Testis (tissue), 3 donors: ENCODE measurements around the gene NDUFA13. TPM values are rescaled to one million over a fixed set of nuclear protein-coding genes. Genes with fewer than 3 reads are reported as not detected.

Experiments used
- DNase-seq: peaks from one replicate; pipeline ENCODE4 v3.0.0-alpha.2; 2019
- H3K27ac ChIP-seq, 2 donors: fragments of 200-600 bp; sonication (generic); one replicate each; pipeline ENCODE4 v1.5.1; 2019
- H3K27me3 ChIP-seq: fragments of 200-600 bp; sonication (generic); one replicate; pipeline ENCODE4 v1.5.1; 2019
- H3K36me3 ChIP-seq: fragments of 200-600 bp; sonication (generic); one replicate; pipeline ENCODE4 v1.5.1; 2017; ENCODE audit warnings: low read depth; ENCODE audit errors: missing control alignments
- H3K4me1 ChIP-seq: fragments of 200-600 bp; sonication (generic); one replicate; pipeline ENCODE4 v1.5.1; 2019
- H3K4me3 ChIP-seq, 2 donors: fragments of 200-600 bp; sonication (generic); one replicate each; pipeline ENCODE4 v1.5.1; 2017 to 2019
- H3K9me3 ChIP-seq: fragments of 200-600 bp; sonication (generic); one replicate; pipeline ENCODE4 v1.5.1; 2017
- CTCF ChIP-seq, 3 experiments: fragments of 450-650 bp in 2 of 3; fragments of 200-600 bp in 1 of 3; sonication (generic) in 1 of 3; IDR thresholded peaks; one replicate each; pipeline ENCODE4 v1.5.1; 2016 to 2019; ENCODE audit warnings: antibody characterized with exemption in 3 of 3, mild to moderate bottlenecking in 2 of 3, moderate library complexity in 1 of 3
- POLR2A ChIP-seq: fragments of 450-650 bp; IDR thresholded peaks from one replicate; pipeline ENCODE4 v1.6.1; 2017; ENCODE audit warnings: antibody characterized with exemption, mild to moderate bottlenecking, moderate library complexity
- WGBS, 2 donors: methylation state at CpG; one replicate each; pipeline ENCODE4 v1.1.5; 2018; 5-methylcytosine and 5-hydroxymethylcytosine counted together
- intact Hi-C: fragments of 100-400 bp; cut with DNase I; formaldehyde crosslinking; loops from one replicate; pipeline ENCODE4 v1.15.1; 2023; ENCODE audit warnings: low total_unique reads
- polyA plus RNA-seq: library from polyadenylated mRNA; stranded (reverse); fragments of 350-450 nt; fragmentation: Illumina TruSeq; extraction: RNeasy Lipid Tissue Mini Kit (QIAGEN cat#74804); gene quantifications from one replicate; pipeline ENCODE4 v1.2.3, GENCODE V29; 2014; ENCODE audit warnings: low read depth, low replicate concordance; ENCODE audit not compliant: insufficient read depth
- total RNA-seq, 2 donors: library from RNA; depleted of rRNA; stranded (reverse); fragments of >200 nt; gene quantifications; one replicate each; pipeline ENCODE4 v1.2.3, GENCODE V29; 2016

The NDUFA13 gene
- total and polyA plus RNA-seq, 3 donors from 2014 or later = 210 to 283 (median 260) TPM

GRCh38 chr19:19561946-19562664 is 46.1 kb downstream of the NDUFA13 start:
- no peak for DNase-seq
- TF ChIP-seq POLR2A (no peak), CTCF (IDR thresholded peaks at IDR 0.05) (no peak)
- WGBS, 2 donors = 86 to 88% methylated on average over 17 to 26 of the region's 26 CpGs
- H3K27me3 ChIP-seq = no peaks in the 10 kb centered on the region
- H3K4me3 ChIP-seq = no peak overlapping the region
- intact Hi-C loops = no loop called here
- no peak overlapping the region for H3K27ac ChIP-seq
- H3K4me1 ChIP-seq = no peaks in the 10 kb centered on the region
- H3K36me3 ChIP-seq = no peaks in the 10 kb centered on the region
- H3K9me3 ChIP-seq = no peaks in the 10 kb centered on the region

- H3K4me1 ChIP-seq = no peaks in the 10 kb centered on the region
- WGBS, 2 donors = 77 to 79% methylated on average over 12 to 17 of the region's 17 CpGs
- no peak overlapping the region for H3K4me3 ChIP-seq
- intact Hi-C loops = no loop called here
- TF ChIP-seq CTCF (IDR thresholded peaks at IDR 0.05) (no peak), POLR2A (no peak)
- no peak for DNase-seq
- H3K27me3 ChIP-seq = no peaks in the 10 kb centered on the region
- H3K27ac ChIP-seq = no peak overlapping the region
- no peaks in the 10 kb centered on the region for H3K36me3 ChIP-seq
- H3K9me3 ChIP-seq = no peaks in the 10 kb centered on the region
Measured at GRCh38 chr19:19562665-19563347, 46.8 kb downstream of the NDUFA13 start.

GRCh38 chr19:19563348-19563848 is 47.4 kb downstream of the NDUFA13 start:
- intact Hi-C loops = no loop called here
- H3K36me3 ChIP-seq = no peaks in the 10 kb centered on the region
- DNase-seq = no peak

GRCh38 chr19:19566306-19566705 is 50.3 kb downstream of the NDUFA13 start:
- H3K27me3 ChIP-seq = no peaks in the 10 kb centered on the region
- no peak overlapping the region for H3K27ac ChIP-seq
- intact Hi-C loops = no loop called here
- H3K36me3 ChIP-seq = no peaks in the 10 kb centered on the region
- no peak overlapping the region for H3K4me3 ChIP-seq
- TF ChIP-seq POLR2A (no peak), CTCF (IDR thresholded peaks at IDR 0.05) (no peak)
- H3K4me1 ChIP-seq = no peaks in the 10 kb centered on the region
- no peaks in the 10 kb centered on the region for H3K9me3 ChIP-seq
- 86% methylated on average over 7 of the region's 7 CpGs for WGBS, 2 donors
- DNase-seq = no peak

More at GRCh38 chr19:19563348-19563848, 47.4 kb downstream of the NDUFA13 start:
- Histone ChIP-seq H3K4me1 (no peaks in the 10 kb centered on the region), H3K9me3 (no peaks in the 10 kb centered on the region), H3K27ac (no peak overlapping the region), H3K27me3 (no peaks in the 10 kb centered on the region), H3K4me3 (no peak overlapping the region)
- TF ChIP-seq POLR2A (no peak), CTCF (IDR thresholded peaks at IDR 0.05) (no peak)
- WGBS, 2 donors = 86 to 96% methylated on average over 17 of the region's 17 CpGs
